Measurements from ENCODE around the gene SMAD6.

DNA sequence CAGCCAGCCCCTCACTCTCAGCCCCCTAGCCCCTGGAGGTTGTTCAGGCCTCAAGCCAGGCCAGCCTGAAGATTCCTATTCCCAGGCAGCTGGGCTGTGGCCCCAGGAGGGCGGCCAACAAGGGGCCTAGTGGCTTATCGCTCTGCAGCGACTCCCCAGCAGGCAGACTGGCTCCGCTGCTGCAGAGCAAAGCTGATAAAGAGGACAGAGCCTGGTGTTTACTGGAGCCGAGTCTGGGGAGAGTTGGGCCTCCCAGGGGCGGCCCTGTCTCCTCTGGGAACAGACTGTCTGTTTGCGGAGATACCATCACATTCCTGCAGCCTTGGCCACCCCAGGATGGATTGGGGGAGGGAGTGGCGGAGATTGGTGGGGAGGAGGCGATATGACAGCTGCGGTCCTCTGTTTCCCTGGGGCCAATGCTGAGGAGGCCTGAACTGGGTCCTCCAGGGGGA, 22.4 kb upstream of the SMAD6 start:
- TF ChIP-seq, protein P1, sequence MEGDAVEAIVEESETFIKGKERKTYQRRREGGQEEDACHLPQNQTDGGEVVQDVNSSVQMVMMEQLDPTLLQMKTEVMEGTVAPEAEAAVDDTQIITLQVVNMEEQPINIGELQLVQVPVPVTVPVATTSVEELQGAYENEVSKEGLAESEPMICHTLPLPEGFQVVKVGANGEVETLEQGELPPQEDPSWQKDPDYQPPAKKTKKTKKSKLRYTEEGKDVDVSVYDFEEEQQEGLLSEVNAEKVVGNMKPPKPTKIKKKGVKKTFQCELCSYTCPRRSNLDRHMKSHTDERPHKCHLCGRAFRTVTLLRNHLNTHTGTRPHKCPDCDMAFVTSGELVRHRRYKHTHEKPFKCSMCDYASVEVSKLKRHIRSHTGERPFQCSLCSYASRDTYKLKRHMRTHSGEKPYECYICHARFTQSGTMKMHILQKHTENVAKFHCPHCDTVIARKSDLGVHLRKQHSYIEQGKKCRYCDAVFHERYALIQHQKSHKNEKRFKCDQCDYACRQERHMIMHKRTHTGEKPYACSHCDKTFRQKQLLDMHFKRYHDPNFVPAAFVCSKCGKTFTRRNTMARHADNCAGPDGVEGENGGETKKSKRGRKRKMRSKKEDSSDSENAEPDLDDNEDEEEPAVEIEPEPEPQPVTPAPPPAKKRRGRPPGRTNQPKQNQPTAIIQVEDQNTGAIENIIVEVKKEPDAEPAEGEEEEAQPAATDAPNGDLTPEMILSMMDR (IDR thresholded peaks at IDR 0.05) = no peak
- TF ChIP-seq POLR2A (IDR thresholded peaks at IDR 0.05; ENCODE audit: low read depth) = no peak
- no peak for TF ChIP-seq POLR2AphosphoS5 (IDR thresholded peaks at IDR 0.05)
